Stimulated activated CD4-positive, alpha-beta T cell treated with anti-CD3 and anti-CD28 coated beads, Interleukin-4, amount 100 ng/mL, for 4 hours (primary cell): ENCODE results near the gene ZNF436.
"Not testable (repeated sequence)": the region's sequence is repeated elsewhere in the genome, so short reads cannot be mapped to it uniquely, and the experiment has no call there.

Experiments
- DNase-seq, 2 experiments: peaks; one replicate each; pipeline ENCODE4 v3.0.0-alpha.2; 2020

ZNF436 gene

DNA sequence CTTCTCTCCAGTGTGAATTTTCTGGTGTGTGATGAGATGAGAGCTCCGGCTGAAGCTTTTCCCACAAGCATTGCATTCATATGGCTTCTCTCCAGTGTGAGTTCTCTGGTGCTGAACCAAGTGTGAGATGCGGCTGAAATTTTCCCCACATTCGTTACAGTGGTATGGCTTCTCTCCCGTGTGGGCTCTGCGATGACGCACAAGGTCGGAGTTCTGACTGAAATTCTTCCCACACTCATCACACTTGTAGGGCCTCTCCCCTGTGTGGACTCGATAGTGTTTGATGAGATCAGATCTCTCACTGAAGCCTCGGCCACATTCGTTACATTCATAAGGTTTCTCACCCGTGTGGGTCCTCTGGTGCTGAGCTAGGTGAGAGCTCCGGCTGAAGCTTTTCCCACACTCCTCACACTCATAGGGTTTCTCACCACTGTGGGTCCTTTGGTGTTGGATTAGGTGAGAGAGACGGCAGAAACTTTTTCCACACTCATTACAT is 7.4 kb downstream of the ZNF436 start:
- DNase-seq: no peak

DNA sequence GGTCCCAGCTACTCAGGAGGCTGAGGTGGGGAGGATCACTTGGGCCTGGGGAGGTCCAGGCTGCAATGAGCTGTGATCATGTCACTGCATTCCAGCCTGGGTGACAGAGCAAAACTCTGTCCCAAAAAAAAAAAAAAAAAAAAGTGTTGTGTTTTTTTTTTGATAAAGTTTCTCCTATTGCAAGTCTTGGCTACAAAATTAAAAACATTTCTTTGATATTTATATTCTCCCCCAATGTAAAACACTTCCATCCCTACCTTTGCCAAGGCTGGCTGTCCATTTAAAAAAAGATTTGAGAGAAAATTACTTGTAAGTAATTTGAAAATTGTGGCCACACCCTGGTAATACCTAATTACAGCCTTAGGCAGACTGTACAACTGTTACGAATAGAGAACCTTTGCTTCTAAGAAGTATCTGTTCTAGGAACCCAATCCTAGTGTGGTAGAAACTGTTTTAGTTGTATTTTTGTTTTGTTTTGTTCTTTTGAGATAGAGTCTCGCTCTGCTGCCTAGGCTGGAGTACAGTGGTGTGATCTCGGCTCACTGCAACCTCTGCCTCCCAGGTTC is 11.2 kb downstream of the ZNF436 start:
- no peak for DNase-seq

DNA sequence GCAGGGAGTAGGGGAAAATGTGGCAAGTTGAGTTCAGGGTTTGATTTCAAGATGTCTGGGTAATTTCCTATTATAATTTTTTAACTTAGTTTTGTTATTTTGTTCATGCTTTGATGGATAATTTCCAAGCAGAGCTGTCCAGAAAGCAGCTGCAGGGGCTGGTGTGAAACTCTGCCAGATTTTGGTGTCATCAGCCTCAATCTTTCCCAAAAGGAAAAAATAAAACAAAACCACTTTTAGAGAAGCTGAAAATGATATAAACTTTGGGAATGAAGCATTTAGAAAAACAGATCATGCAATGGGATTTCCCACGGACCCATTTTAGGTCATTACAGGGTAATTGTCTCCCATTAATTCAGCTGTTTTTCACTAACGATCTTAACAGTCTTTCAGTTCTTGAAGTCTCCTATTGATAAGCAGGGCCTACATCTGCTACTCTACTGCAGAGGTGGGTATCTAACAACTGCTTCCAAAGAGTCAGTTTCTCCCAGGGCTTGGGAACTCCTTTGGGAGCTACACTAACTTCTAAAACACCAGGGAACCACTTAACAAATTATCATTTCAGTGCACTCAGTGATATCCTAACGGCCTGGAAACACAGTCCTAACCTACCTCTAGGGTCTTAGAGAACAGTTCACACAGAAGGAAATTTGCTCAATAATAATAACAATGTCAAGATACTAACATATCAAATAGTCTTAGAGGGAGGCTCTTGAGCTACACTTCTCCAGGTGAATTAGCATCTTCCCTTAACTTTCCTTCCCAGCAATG is 12.3 kb downstream of the ZNF436 start:
- no peak for DNase-seq

DNA sequence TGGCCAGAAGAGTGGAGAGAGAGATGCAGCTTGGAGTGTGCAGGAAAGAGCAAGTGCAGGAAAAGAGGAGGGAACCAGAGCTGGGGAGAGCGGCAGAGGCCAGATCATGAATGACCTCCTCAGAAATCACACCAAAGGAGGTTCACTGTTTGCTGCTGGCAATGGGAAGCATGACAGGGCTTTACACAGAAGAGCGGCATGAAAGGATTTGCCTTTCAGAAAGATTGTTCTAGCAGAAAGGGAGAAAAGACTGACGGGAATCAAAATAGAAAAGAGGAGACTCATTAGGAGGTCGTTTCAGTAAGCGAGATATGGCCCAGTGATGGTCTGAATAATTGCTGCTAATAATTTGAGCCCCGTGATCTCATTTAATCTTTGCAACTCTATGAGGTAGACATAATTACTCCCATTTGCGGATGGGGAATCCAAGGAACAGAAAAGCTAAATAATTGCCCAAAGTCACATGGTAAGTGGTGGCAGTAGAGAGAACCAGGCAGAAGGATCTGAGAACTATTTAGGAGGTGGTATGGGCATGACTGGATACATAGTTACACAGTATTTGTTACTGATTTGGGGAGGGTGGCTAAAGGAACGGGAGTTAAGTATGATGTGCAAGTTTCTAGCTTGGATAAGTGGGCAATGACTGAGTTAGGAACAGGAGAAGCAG is 13.0 kb downstream of the ZNF436 start:
- DNase-seq: no peak

DNA sequence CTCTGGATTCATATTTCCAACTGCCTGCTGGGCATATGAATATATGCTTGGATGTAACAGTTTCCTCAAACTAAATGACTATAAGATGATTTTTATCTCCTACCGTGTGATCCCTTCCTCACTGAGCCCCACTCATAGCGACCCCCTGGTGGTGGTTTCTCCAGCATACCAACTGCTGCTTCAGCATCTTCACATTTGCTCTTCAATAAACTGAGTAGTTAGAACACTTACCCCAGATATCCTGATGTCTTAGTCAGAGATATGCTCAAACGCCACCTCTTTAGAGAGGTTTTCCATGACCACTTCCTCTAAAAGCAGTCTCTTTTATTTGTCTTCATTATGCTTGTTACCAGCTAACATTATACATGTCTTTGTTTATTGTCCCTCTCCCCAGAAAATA is 15.4 kb downstream of the ZNF436 start:
- no peak for DNase-seq

DNA sequence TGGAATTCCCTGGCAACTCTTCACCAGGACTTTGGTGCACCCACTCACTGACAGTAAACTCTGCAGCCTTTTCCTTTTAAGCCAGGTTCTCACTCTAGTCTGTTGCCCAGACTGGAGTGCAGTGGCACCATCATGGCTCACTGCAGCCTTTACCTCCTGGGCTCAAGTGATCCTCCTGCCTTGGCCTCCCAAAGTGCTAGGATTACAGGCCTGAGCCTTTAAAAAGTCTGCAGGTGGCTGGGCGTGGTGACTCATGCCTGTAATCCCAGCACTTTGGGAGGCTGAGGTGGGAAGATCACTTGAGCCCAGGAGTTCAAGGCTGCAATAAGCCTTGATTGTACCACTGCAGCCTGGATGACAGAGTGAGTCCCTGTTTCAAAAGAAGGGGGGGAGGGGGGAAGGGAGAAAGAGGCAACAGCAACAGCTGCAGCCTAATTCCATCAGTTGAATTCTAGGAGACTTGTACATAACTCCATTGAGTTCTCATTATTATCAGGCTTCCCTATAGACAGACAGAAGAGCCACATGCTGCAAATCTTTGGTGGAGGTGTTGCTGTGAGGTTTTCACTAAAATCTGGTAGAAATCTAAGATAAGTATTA is 17.4 kb downstream of the ZNF436 start:
- no peak for DNase-seq

DNA sequence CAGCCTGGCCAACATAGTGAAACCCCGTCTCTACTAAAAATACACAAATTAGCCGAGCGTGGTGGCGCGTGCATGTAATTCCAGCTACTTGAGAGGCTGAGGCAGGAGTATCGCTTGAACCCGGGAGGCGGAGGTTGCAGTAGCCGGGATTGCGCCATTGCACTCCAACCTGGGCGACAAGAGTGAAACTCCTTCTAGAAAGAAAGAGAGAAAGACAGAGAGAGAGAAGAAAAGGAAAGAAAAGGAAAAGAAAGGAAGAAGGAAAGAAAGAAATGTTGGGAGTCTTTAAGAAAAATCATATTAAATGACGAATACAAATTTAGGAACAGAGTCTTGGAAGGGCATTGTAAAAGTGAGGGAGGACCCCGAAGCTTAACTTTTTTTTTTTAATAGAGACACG is 23.7 kb downstream of the ZNF436 start:
- no peak for DNase-seq

DNA sequence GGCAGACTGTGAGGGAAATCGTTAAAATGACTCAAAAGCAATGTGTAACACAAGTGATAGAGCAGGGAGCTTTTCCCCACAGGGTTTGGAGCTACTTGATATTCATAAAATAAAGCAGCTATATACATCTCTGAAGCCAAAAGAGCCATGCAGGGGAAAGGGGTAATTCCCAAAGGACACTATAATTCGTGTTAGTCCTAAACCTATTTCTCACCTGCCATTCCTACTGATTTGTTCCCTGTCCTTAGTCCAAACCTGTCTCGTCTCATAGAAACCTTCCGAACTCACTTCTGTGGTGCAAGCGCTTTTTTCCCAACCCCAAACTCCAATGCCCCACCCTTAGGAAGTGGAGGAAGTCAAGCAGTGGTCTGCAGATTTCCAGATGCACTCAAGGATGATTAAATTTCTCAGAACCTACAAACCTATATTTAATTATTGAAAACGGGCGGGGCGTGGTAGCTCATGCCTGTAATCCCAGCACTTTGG is 24.6 kb downstream of the ZNF436 start:
- DNase-seq: no peak

DNA sequence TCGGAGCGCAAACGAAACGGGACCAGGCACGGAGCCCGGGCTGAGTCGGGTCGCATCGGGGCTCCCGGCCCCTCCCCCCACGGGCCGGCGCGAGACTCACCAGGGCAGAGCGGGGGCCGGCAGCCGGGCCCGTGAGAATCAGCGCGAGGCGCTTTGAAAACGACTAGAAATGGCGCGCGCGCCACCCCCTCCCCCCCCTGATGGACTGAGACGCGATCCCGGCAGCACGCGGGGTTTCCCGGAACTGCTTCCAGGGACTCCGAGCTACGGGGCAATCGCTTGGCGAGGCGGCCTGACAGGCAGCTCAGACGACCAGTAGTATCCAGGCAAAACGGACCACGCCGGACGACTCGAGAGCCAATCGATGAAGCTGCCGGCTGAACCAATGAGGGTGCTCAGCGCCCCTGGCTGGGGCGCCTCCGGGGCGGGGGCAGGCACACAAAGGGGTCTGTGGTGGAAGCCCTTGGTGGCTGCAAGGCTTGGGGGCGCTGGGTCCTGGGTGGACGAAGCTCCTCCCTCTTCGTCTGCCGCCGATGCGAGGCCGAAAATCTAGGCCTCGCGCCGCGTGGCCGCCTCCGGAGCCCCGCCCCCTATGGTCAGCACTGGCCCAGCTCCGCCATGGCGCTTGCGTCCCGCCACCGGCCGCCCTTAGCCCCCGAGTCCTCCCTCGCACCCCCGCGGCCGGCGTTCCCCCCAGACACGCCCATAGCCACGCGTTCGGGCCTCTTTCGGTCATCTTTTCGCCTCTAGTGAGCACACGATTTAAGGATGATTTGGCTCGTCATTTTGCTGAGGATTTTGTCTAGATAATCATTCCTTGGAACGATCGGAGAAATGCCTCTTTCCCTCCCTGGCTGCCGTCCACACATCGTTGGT is 25.3 kb downstream of the ZNF436 start, which contains the start of gene HNRNPR:
Gene HNRNPR (minus strand): TSS at position 174 of the 876 bp plus-strand sequence. CDS start 3,276 bp downstream, outside the sequence.
- peak; percentile 98 to 99 for DNase-seq

DNA sequence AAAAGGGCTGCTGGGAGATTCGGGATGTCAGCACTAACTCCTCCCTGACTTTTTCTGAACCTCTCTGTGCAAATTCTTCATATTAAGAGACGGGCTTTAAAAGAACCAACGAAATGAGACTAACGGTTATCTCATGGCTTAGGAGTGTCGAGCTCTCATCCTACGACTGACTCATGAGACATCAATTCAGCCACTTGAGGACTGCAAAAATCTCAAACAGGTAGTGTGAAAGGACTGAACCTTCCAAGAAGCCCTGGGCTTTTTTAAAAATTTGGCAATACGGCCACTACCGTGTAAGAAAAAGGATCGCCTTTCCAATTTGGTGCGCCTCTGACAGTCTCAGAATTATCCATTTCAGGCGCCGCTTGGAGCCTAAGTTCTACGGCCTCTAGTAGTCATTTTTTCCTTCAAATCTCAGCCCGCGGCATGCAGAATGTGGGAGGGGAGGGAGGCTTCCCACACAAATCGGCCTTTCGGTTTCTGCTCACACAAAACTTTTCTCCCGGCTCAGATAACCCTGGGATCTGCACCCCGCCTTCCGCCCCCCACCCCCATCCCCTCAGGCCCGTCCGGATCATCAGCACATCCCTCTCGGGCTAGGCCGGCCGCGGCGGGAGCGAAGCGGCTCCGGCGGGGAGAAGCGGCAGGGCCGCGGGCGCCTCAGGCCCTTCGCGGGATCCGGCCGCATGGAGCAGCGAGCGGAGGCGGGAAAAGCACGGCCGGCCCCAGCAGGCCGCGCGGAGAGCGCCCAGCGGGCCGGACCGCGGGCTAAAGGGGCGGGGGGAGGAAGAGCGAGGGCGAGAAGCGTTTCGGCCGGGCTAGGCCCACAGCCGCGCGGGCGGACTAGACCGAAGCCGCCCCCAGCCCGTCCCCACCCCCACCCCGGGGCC is 26.2 kb downstream of the ZNF436 start:
- peak; percentile 52 to 77 for DNase-seq

DNA sequence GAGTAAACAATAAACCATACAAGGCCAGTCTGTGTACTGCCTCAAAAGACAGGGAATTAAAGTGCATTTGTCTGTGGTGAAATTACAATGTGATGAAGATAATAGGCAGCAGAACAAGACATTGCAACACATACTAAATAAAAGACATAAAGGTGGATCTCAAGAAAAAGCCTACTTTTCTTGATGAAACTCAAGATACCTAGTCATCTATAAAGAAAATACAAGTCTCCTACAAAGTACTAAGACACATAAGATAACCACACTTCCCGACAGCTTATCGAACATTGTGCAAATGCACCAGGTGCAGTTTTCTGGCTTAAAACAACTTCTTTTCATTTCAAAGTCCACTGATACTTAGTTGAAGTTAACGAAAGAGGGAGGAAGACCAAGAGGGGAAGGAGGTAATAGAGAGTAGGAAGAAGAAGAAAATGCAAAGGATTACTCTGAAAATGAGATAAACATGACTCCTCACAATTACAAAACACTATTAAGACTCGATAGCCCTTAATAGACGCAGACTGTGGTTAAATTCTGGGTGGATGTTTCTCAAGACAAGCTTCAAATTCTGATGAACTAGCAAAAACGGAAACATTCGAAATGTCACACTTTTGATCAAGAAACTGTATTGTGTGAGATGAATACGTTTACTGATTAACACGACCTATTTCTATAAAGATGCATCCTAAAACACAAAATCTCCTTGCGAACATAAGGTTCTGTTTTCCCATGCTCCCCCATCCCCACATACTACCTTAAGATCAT is 27.5 kb downstream of the ZNF436 start:
- no peak for DNase-seq

DNA sequence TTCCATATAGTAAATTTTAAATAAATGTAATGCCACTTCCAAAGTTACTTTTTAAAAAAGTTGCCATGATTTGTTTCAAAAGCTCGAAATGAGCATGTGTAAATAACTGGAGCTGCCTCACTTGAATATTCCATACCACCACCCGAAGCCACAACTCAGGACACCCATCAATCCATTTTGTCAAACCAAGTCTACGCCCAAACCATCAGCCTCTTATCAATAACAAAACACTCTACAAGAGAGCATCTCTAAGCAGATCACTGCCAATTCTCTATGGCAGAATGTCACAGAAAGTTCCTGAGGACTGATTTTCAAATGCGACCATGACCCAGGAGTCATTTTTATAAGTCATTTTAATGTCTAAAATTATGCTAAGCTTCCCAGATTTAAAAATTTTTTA is 30.0 kb downstream of the ZNF436 start:
- DNase-seq: no peak

DNA sequence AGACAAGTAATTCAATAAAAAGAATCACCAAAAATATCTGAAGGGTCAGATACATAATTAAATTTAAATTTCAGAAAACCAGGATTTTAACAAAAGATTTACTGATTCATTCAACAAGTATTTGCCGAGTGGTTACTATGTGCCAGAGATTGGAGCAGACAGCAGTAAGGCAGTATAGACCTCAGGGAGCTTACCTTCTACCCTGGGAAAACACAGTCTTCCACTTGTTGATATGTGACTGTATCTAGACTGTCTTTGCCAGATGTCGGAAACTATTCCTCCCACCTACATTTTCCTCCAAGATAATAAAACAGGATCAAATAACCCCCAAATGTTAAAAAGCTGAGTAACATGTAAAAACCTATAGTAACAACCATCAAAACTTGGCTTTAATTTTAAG is 31.8 kb downstream of the ZNF436 start:
- DNase-seq: no peak

DNA sequence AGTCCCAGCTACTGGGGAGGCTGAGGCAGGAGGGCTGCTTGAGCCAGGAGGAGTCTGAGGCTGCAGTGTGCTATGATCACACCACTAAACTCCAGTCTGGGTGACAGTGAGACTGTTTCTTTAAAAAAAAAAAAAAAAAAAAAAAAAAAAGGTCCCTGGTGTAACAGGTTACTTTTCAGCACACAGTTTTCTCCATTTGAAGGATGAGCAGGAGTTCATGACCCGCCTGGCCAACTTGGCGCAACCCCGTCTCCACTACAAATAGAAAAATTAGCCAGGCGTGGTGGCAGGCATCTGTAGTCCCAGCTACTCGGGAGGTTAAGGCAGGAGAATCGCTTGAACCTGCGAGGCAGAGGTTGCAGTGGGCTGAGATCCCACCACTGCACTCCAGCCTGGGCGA is 37.9 kb downstream of the ZNF436 start:
- no peak for DNase-seq

DNA sequence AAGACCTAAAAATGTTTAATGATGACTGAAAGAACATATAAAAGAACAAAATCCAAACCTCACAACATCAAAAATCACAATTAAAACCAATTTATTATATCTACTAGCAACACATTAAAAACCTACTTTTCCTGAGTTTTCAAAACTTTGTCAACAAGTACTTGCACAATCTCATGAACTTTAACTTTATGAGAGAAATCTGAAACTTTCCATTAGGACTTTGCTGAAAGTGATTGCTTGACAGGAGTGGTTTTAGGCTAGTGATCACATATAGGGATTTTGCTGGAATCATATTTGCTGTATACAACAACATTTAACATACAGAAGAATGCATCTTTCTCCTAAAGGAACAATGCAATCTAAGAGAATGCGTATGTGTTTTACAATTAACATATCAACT is 38.8 kb downstream of the ZNF436 start:
- DNase-seq: no peak

DNA sequence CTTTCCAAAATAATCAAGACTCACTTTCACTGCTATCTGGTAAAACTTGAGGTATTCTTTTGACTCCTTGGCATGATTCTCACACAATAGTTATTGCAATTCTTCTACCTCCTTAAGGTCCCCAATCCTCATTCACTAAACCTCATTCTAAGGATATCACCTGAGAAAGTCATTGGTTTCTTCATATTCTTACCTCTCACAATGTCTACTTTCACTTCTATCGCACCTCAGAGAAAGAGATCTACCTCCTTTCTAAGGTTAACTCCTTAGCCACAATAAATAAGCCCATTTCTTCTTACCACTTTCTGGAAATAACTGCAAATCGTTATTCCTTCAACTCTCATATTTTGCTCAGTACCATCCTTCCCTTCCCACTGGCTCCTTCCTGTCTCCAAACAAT is 44.2 kb downstream of the ZNF436 start:
- DNase-seq: no peak

DNA sequence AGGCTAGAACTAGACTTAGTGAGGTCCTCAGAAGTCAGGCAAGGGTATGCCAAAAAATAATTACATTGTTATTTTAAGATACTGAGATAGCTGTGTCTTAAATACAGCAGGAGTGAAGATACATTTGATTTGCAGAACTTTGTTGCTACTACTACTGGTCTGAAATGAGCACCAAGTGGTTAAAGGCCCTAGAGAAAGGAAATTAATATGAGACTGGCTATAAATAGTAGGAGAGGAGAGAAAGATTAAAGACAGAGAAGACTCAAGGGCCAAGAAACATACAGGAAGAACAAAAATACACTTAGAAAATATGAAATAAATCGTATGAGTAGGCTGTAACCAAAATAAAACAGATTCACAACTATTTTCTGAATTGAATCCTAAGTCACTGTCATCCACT is 46.9 kb downstream of the ZNF436 start:
- no peak for DNase-seq

DNA sequence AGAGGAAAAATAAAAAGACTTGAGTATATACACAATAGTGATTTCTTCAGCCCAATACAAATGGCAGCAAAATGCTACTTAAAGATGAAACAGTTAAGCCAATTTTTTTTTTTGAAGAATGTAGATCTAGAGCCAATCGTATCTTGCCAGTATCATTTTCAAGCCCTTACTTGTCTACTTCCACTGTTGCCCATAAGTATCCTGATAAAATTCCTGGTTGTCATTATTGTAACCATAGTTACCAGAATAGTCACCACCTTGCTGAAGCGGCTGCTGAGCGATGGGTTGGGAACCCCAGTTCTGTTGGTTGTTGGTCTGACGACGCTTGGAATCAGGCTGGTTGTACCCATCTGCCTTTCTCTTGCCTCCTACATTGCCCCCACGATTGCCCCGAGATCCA is 59.4 kb downstream of the ZNF436 start:
- DNase-seq: not testable (repeated sequence)
